Kidney (tissue), 14 donors: ENCODE results near the gene FAM186B. TPM values are rescaled to one million over a fixed set of nuclear protein-coding genes. Genes with fewer than 3 reads are reported as not detected.

Source experiments
- DNase-seq, 5 donors: peaks; one replicate each; pipeline ENCODE4 v3.0.0-alpha.2; 2013 to 2020
- FAIRE-seq: peaks from 2 replicates; lab custom pipeline; 2012; peaks lifted over from hg19 to GRCh38; lab: Jason Lieb, UNC
- H3K27ac ChIP-seq, 2 donors: one replicate each; pipeline ENCODE4 v1.7.0; 2013; ENCODE audit warnings: low read depth in 2 of 2, low read length in 2 of 2, inconsistent platforms in 1 of 2
- H3K27me3 ChIP-seq: one replicate; pipeline ENCODE4 v1.7.1; 2013; ENCODE audit warnings: low read length, inconsistent platforms; ENCODE audit not compliant: control insufficient read depth, insufficient read depth
- H3K36me3 ChIP-seq, 3 donors: one replicate each; pipeline versions ENCODE4 v1.7.0 to v1.7.1; 2013; ENCODE audit warnings: low read length in 3 of 3, control low read depth in 1 of 3, inconsistent platforms in 1 of 3; ENCODE audit not compliant: insufficient read depth in 3 of 3, control insufficient read depth in 2 of 3
- H3K4me1 ChIP-seq, 3 donors: one replicate each; pipeline versions ENCODE4 v1.7.0 to v1.7.1; 2013; ENCODE audit warnings: low read length in 3 of 3, inconsistent platforms in 1 of 3, low read depth in 1 of 3; ENCODE audit not compliant: control insufficient read depth in 2 of 3, insufficient read depth in 2 of 3
- H3K4me3 ChIP-seq, 3 donors: one replicate each; pipeline versions ENCODE4 v1.7.0 to v1.8.1; 2013; ENCODE audit warnings: low read length in 3 of 3, control low read depth in 1 of 3, inconsistent platforms in 1 of 3
- H3K9ac ChIP-seq, 3 donors: one replicate each; pipeline versions ENCODE4 v1.7.0 to v1.7.1; 2013; ENCODE audit warnings: low read length in 3 of 3, control low read depth in 1 of 3, inconsistent platforms in 1 of 3
- H3K9me3 ChIP-seq, 3 donors: one replicate each; pipeline versions ENCODE4 v1.7.0 to v1.7.1; 2013; ENCODE audit warnings: low read length in 3 of 3, control low read depth in 1 of 3, inconsistent platforms in 1 of 3; ENCODE audit not compliant: control insufficient read depth in 2 of 3, insufficient read depth in 1 of 3
- intact Hi-C: fragments of 100-400 bp; cut with DNase I; formaldehyde crosslinking; loops from one replicate; pipeline ENCODE4 v1.11.1; 2022
- polyA plus RNA-seq: library from polyadenylated mRNA; stranded (reverse); fragments of 350-450 nt; fragmentation: Illumina TruSeq; extraction: RNeasy Lipid Tissue Mini Kit (QIAGEN cat#74804); gene quantifications from one replicate; pipeline ENCODE4 v1.2.3, GENCODE V29; 2014; ENCODE audit warnings: low read depth, low replicate concordance; ENCODE audit not compliant: insufficient read depth
- total RNA-seq: library from RNA; stranded (reverse); fragmentation: NEBNext Ultra II Directional; extraction: Animal tissue kit (Norgen Biotek cat#: 25700); gene quantifications from one replicate; pipeline ENCODE4 v1.2.1, GENCODE V29; 2021
- TF ChIP-seq, protein P1 (sequence below): IDR thresholded peaks from 3 replicates; pipeline ENCODE4 v1.5.1; 2012; ENCODE audit warnings: mild to moderate bottlenecking, moderate library complexity, borderline replicate concordance; ENCODE audit not compliant: insufficient read depth; ENCODE audit errors: extremely low read depth
- donor health status: control.
- donor health status: control.
- donor health status: control.
- donor health status: control.
- donor health status: control.
- donor health status: DM: yes; HTN: yes; CAD: no.
- donor health status: Normal renal cell carcinoma (clear cell type).

The FAM186B gene
- total and polyA plus RNA-seq, 2 donors from 2014 or later = 0.34 to 0.85 TPM

DNA sequence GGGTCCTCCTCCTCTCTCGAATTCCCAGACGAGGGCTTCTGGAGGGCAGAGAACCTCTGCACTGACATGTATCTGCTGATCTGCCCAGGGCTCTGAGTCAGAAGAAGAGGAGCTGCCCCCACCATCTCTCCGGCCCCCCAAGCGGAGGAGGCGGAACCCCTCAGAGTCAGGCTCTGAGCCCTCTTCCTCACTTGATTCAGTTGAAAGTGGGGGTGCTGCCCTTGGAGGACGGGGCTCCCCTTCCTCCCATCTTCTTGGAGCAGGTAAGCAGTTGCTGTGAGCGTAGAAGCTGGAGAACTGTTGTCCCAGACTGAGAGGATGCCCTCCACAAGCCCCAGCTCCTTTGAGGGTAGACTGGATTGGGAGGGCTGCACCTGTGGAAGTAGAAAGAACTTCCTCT lies 37.7 kb upstream of the FAM186B start:
- H3K4me1 ChIP-seq = peaks cover 2 to 19% (median 3%) of the 10 kb centered on the region in 3 donors
- DNase-seq (peak in 1 of 5 donors; percentile 59), FAIRE-seq (no peak)
- H3K9me3 ChIP-seq = no peaks in the 10 kb centered on the region
- no peaks in the 10 kb centered on the region for H3K27me3 ChIP-seq
- H3K36me3 ChIP-seq = peaks cover 2 to 26% (median 23%) of the 10 kb centered on the region in 3 donors
- H3K4me3 ChIP-seq = no peak overlapping the region
- TF ChIP-seq, protein P1, sequence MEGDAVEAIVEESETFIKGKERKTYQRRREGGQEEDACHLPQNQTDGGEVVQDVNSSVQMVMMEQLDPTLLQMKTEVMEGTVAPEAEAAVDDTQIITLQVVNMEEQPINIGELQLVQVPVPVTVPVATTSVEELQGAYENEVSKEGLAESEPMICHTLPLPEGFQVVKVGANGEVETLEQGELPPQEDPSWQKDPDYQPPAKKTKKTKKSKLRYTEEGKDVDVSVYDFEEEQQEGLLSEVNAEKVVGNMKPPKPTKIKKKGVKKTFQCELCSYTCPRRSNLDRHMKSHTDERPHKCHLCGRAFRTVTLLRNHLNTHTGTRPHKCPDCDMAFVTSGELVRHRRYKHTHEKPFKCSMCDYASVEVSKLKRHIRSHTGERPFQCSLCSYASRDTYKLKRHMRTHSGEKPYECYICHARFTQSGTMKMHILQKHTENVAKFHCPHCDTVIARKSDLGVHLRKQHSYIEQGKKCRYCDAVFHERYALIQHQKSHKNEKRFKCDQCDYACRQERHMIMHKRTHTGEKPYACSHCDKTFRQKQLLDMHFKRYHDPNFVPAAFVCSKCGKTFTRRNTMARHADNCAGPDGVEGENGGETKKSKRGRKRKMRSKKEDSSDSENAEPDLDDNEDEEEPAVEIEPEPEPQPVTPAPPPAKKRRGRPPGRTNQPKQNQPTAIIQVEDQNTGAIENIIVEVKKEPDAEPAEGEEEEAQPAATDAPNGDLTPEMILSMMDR = no peak
- no peak overlapping the region for H3K27ac ChIP-seq
- intact Hi-C loops = loop anchor here (5.0 kb wide), 1 partner anchor 64 kb away; the partner anchor contains the start of gene FMNL3
- H3K9ac ChIP-seq = no peak overlapping the region

- DNase-seq (peak in 1 of 5 donors; percentile 49), FAIRE-seq (no peak)
- H3K27ac ChIP-seq = no peak overlapping the region
- no peaks in the 10 kb centered on the region for H3K9me3 ChIP-seq
- H3K4me3 ChIP-seq = no peak overlapping the region
- intact Hi-C loops = loop anchor here (5.0 kb wide), 1 partner anchor 65 kb away; the partner anchor contains the start of gene FMNL3
- H3K9ac ChIP-seq = no peak overlapping the region
- peaks cover 2 to 29% (median 28%) of the 10 kb centered on the region in 3 donors for H3K36me3 ChIP-seq
- TF ChIP-seq, protein P1 = no peak
- no peaks in the 10 kb centered on the region for H3K27me3 ChIP-seq
- peaks cover 3 to 14% (median 5%) of the 10 kb centered on the region in 3 donors for H3K4me1 ChIP-seq
Observed at GRCh38 chr12:49642370-49642802, 36.9 kb upstream of the FAM186B start.

DNA sequence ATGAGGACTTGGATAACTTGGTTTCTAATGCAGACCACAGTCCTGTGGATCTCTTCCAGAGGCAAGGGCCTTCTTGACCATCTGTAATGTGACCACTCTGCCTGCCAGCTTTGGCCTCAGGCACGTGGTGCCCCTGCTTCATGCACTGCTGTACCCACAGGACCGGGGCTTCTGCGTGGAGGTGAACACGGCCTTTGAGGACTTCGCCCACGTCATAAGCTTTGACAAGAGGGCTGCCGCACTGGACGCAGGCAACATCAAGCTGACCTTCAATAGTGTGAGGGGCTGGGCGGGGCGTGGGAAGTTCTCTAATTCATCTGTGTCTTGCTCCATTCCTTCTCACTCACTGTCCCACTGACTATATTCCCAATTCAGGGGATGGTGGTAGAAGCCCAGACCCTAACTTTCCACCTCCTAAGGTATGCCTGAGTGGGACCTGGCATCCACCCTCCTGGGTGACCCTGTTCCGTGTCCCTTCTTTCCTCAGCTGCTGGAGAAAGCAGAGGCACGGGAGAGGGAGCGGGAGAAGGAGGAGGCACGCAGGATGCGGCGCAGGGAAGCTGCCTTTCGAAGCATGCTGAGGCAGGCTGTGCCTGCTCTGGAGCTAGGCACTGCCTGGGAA lies 36.4 kb upstream of the FAM186B start:
- TF ChIP-seq, protein P1 = no peak
- Histone ChIP-seq H3K27ac (no peak overlapping the region), H3K4me3 (no peak overlapping the region), H3K27me3 (no peaks in the 10 kb centered on the region), H3K9ac (no peak overlapping the region), H3K9me3 (no peaks in the 10 kb centered on the region), H3K4me1 (peaks cover 3 to 14% (median 9%) of the 10 kb centered on the region in 3 donors), H3K36me3 (peaks cover 2 to 29% (median 28%) of the 10 kb centered on the region in 3 donors)
- intact Hi-C loops = loop anchor here (5.0 kb wide), 1 partner anchor 65 kb away; the partner anchor contains the start of gene FMNL3
- FAIRE-seq (no peak), DNase-seq (peak in 1 of 5 donors; percentile 61)
